Glomerular visceral epithelial cell (primary cell): ENCODE results near the gene BCL7C.
"Not testable (repeated sequence)": the region's sequence is repeated elsewhere in the genome, so short reads cannot be mapped to it uniquely, and the experiment has no call there.

ENCODE experiments used
- DNase-seq: peaks from one replicate; pipeline ENCODE4 v3.0.0-alpha.2; 2016; ENCODE audit errors: extremely low spot score

BCL7C gene

DNA sequence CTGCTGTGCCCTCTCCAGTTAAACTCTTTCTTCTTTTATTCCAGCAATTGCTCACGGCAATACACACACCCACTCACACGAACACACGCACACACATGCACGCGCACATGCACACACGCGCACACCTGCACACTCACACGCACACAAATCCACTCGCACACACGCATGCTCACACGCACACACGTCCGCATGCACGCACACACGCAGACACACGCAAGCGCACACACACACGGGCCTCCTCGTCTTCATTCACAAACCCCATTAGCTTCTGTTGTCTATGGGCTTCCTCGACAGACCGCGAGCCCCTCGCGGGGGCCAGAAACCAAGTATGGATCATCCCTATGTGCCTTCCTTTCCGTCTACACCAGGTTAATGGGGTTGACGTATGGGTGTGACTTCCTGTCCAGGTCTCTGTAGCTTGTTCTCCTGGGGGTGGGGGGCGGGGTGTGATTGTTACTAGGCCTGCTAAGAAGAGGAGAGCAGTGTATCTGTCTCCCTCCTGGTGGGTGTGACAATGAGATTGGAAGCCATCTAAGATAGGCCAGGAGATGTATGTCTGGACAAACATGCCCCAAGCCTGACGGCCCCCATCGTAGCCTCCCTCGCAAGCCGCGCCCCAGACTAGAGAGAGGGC, 1.9 kb upstream of the BCL7C start:
- no peak for DNase-seq

DNA sequence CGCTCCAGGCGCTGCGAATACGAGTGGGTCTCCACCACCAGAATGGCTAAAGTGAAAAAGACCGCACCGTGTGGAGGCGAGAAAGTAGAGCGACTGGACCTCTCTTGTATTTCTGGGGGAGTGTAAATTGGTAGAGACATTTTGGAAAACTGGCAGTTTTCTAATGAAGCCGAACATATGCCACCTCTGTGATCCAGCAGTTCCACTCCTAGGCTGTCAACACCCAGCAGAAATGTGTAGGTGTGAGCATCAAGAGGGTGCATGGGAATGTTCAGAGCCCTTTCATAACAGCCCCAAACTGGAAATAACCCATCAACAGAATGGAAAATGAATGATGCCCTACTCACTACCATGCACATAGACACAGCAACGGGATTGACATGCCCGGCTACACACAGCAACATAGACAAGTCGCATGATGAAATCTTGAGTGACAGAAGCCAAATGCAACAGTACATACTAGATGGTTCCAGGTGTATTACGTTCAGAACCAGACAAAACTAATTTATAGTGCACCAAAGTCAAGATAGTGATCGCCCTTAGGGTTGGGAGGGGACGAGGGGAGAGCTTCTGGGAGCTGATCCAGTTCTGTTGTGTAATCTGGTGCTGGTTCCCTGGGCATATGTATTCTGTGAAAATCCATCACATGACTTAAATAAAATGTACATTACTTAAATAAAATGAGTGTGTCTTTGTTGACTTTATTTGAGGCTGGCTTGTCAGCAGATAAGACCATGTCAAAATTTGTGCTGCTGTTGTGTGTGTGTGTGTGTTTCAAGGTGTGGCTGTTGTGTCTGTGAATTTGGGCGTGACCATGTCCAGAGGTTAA, 877 bp upstream of the BCL7C start:
- no peak for DNase-seq

DNA sequence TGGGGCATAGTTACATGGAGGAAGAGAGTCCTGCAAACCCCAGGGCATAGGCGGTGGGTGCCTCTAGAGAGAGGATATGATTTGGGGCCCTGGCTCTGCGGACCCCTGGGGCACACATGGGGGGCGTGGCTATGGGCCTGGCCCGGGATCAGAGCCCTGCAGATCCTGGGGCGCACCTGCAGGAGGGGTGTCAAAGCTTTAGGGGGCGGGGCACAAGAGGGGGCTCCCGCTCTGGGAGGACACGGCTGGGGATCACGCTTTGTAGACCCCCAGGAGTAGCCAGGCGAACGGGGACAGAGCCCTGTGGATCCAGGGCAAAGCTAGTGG, 497 bp downstream of the BCL7C start:
- DNase-seq: no peak

DNA sequence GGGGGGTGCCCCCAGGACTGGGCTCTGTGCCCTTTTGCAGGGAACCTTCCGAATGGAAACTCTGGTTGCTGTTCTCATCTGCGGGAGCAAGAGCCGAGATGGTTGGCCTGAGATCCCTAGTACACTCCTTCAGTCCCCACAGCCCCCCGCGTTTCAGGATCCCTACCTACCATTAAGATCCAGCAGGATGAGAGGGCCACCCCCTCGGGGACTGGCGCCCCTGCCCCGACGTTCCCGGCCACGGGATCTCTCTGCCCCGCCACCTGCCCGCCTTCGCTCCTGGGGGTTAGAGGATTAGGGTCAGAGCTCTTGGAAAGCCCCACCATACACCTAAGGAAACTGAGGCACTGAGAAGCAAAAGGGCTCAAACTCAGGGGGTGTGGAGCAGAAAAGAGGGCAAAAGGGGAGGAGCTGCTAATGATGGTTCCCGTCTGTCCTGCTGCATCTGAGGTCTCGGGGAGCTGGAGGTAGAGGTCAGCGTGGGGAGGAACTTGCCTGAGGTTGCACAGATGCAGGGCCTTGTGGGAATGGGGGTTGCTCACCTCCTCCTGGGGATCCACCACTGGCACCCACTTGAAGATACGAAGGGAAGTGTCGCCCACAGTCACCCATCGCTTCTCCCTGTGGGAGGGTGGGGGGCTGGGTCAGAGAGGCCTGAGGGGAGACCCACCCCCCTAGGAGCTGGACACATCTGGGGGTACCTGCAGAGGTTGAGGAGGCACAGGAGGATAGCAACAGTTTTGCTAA, 1.0 kb downstream of the BCL7C start:
- no peak for DNase-seq

DNA sequence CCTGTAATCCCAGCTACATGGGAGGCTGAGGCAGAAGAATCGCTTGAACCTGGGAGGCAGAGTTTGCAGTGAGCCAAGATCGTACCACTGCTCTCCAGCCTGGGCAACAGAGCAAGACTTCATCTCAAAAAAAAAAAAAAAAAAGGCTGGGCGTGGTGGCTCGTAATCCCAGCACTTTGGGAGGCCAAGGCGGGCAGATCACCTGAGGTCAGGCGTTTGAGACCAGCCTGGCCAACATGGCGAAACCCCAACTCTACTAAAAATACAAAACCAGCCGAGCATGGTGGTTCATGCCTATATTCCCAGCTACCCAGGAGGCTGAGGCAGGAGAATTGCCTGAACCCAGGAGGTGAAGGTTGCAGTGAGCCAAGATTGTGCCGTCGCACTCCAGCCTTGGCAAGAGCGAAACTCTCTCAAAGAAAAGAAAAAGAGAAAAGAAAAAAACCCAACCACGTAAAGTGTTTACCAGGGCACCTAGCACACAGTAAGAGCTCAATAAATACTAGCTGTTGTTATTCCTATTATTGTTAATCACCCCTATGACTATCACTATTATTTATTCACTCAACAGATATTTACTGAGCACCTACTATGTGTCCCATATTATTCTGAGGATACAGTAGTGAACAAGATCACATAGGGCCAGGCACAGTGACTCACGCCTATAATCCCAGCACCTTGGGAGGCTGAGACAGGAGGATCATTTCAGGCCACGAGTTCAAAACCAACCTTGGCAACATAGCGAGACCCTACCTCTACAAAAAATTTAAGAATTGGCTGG, 2.6 kb downstream of the BCL7C start:
- DNase-seq: not testable (repeated sequence)

DNA sequence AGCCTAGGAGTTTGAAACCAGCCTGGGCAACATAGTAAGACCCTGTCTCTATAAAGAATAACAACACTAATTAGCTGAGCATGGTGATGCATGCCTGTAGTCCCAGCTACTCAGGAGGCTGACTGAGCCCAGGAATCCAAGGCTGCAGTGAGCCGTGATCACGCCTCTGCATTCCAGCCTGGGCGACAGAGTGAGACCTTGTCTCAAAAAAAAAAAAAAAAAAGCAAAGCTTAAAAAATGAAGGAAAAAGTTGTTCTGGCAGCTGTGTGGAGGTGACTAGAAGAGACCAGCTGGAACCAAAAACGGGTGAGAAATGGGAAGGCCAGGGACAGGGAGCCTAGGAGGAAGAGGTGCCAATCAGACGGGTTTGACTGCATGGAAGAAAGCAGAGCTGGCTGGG, 4.2 kb downstream of the BCL7C start:
- DNase-seq: peak; percentile 39

DNA sequence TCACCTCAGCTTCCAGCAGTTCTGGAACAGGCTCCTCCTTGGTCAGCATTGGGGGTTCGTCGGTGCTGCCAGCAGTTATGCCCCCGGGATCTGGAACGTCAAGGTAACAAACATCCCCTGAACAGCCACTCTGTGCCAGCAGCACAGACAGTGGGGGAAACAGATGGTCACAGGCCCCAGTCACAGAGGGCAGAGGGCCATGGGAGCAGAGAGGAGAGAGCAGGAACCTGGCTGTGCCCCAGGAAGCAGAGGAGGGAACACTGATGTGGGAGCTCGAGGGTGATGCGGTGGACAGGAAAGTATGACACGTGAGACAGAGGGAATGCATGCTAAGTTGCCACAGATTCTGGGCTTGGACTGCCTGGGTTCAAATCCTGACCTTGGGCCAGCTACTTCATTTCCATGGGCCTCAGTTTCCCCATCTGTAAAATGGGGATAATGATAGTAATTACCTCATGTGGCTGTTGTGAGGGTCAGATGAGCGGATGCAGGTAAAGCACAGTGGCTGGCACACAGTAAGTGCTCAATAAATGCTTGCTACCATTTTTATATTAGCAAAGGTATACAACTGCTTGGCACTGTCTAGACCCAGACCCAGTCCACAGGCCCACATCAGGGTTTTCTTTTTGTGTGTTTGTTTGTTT, 4.9 kb downstream of the BCL7C start:
- DNase-seq: no peak

DNA sequence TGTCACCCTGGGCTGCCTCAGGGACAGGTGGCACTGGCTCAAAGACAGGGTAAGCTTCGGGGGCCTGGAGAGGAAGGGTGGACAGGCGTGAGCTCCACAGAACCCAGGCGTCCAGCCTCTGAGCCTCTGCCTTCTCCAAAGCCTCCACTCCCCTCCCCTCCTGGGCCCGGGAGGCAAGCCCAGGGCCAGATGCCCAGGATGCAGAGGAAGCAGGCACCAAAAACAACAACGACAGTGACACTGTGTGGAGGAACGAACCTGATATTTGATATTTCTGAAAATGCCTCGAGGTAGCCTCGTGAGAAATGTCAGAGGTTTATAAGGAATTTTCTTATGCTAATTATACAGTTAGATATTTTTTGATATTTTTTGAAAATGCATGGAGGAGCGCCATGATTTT, 6.0 kb downstream of the BCL7C start:
- DNase-seq: no peak

DNA sequence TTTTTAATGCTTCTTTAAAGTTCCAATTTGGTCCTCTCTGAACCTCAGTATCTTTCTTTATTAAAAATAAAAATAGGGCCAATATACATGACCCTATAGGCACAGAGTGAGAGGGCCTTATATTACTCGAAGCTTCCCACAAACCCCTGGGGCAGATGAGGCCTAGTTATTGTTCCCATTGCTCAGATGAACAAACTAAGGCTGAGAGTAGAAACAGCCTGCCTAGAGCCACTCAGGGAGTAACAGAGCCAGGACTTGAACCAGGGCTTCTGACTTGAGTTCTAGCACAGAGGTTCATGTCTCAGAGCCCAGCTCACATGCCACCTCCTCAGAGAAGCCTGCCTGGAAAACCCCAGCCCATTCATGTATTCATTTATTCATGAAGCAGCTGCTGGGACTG, 7.7 kb downstream of the BCL7C start:
- DNase-seq: no peak

DNA sequence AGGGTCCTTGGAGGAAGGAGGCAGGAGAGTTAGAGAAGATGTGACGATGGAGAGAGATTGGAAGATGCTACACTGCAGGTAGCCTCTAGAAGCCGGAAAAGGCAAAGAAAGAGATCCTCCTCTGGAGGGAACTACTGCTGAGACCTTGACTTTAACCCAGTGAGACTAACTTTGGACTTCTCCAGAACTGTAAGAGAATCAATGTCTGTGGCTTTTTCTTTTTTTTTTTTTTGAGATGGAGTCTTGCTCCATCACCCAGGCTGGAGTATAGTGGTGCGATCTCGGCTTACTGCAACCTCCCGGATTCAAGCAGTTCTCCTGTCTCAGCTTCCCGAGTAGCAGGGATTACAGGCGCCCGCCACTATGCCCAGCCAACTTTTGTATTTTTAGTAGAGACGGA, 8.7 kb downstream of the BCL7C start:
- no peak for DNase-seq

DNA sequence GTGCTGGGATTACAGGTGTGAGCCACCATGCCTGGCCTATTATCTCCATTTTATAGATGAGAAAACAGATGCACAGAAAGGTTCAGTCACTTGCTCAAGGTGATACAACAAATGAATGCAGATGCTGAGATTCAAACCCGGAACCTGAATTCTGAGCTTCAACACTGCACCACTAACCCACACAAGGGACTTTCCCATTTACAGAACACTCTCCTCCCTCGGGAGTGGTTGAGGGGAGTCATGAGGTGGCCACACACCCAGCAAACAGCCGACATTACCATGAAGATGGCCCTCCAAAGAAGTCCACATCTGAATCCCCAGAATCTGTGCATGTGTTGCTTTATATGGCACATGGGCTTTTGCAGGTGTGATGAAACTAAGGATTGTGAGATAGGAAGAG, 9.1 kb downstream of the BCL7C start:
- no peak for DNase-seq

DNA sequence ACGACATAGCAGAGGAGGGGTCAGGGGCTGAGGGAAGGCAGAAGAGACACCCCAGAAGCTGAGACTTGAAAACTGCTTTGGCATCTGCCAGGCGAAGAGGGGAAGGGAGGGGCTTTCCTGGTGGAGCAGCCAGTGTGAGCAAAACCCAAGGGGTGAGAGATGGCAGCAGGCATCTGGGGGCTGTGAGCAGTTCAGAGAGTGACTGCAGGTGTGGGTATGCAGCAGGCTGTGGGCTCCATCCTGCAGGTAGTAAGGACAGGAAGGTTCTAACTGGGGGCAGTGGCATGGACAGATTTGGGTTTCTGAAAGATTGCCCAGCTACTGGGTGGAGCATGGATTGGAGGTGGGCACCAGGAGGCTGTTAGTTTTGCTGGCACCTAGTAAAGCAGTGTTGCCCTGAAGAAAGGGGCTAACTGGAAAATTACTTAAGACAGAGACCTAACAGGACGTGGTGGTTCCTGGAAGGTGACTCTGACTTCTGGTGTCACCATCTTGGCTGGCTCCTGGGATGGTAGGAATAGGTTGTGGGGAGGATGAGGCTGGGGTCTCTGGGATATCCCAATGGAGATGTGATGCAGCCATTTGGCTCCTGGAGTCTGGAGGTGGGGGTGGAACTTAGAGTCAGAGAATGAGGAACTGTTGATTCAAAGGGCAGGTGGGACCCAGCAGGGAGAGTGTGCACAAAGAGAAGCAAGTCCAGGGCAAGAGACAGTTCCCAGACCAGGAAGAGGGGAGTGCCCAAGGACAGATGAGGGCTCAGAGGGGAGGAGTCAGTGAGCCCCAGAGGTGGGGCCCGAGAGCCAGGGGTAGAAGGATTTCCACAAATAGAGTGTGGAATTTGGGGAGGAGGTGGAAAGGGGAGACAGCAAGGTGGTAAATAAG, 11.2 kb downstream of the BCL7C start:
- DNase-seq: no peak

DNA sequence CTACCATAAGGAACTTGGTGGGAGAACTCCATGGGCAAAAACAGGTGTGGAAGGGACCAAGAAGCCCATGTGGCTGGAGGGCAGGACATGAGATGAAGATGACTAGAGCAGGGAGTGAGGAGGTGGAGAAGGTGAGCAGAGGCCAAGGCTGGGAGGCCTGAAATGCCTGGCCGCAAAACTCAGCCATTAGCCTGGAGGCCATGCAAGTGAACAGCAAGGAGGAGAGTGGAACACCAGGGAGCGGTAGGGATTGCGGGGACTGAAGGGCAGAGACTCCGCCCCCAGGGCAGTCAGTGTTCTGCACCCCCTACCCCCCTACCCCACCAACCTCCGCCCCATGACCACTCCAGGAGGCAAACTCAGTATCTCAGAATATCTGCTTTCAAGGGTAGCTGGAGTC, 17.0 kb downstream of the BCL7C start:
- no peak for DNase-seq

DNA sequence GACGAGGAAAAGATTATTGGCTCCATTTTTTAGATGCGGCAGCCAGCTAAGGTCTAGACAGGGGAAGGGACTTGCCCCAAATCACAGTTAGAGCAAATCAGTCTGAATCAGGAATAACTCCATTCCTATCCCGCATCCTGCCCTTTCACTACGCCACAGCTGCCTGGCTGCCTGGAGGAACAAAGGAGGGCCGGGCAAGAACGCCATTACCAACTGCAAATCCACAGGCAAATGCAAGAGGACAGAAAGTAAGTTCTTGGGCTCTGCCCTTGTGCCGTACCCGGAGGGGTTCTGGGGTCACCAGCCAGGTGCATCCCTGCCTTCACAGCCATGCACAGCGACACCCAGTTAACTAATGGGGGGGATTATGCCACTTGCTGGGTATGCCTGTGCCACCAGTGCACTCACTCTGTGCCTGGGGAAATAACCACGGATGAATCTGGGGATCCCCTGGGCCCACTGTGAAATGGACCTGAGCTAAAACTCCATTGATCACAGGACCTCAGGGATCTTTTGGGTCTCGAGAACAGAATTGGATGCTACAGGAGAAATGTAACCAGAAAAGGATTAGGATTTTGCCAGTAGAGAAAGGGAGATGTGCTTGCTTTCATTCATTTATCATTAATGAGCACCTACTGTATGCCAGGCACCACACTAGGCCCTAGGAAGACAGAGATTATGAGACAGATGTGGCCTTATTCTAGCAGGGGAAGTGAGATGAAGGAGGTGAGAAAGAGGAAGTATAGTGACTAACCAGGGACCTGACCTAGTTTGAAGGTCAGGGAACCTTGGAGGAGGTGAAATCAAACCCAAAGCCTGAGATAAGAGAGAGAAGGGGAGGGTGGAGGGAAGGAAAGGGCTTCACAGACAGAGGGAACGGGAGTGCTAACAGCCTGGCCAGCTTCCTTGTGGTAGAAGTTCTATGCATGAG, 17.7 kb downstream of the BCL7C start:
- DNase-seq: no peak

DNA sequence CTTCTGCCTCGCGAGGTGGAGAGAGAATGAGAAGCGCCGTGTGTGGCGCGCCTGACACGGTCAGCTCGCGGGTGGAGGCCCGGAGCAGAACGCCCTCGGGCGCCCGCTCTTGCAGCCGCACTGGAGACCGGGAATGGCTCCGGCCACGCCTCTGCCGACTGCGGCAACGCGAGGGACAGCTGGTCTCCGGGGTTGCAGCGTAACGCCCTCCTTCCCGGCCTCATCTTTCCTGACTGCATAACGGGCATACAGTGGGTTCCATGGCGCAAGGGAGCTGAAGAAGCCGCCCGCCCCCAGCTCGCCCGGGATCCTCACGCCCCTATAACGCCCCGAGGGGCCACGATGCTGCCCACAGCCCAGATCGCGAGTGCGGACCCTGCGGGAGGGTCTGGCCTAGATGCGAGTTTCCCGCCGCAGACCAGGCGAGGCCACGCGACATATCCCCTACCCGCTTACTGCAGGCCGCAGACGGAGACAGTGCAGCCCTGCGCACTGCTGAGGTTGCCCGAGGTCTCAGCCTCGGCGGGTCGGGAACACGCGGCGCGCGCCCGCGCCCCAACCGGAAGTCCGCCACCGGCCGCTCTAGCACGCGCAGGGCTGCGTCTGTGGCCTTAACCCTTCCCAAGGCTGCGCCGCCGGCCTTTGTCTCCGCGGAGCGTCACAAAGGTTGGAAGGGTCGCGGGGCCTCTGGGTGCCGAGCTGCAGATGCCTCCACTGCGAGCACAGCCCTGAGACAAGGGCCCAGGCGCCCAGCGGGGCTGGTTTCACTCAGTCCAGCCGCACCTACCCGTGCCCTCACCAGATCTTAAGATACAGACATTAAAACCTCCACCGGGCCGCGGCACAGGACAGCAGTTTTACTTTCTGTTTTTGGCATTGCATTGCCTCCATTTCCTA, 18.8 kb downstream of the BCL7C start:
- peak; percentile 84 for DNase-seq

DNA sequence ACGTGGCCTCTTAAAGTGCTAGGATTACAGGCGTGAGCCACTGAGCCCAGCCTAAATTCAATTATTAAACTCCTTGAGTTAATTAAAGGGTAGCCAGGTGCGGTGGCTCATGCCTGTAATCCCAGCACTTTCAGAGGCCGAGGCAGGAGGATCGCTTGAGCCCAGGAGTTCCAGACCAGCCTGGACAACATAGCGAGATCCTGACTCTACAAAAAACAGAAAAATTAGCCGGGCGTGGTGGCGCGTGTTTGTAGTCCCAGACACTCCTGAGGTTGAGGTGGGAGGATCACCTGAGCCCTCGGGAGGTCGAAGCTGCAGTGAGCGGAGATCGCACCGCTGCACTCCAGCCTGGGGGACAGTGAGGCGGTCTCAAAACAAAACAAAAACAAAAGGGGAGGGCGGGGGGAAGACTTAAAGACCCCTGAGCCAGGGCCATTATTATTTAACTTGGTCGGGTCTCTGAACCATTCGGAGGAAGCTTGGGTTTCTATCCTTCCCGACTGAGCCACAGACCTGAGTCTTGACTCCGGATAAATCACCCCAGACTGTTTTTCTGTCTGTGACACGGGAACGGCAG, 19.5 kb downstream of the BCL7C start:
- no peak for DNase-seq

DNA sequence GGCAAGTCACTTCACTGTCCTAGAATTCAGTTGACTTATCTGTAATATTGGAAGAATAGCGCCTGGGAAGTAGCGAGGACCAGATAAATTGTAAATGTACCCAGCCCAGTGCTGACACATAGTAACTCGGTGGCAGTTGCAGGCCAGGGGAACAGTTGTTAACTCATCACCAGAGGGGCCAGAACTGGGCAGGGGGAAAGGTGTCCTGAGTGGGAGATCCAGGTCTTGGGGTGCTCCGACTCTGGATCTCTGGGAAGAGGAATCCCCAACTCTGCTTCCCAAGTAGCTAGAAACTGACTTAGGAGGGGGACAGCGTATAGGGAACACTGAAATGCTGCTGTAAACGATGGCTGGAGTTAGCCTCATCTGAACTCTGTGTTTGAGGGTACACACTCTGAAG, 23.0 kb downstream of the BCL7C start:
- DNase-seq: no peak

DNA sequence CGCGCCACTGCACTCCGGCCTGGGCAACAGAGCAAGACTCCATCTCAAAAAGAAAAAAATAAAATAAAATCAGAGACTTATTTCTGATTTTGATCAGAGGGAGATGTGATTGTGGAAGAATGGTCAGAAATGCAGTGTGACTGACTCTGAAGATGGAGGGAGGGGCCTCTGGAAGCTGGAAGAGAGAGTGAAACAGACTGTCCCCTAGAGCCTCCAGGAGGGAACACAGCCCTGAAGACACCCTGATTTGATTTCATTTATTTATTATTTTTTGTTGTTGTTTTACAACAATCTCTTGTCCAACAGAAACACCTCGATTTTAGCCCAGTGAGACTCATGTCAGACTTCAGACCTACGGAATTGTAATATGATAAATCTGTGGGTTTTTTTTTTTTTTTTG, 26.1 kb downstream of the BCL7C start:
- no peak for DNase-seq
